Type B pancreatic cell (in vitro differentiated cells): Measurements from ENCODE around the gene ZSWIM8. TPM values are rescaled to one million over a fixed set of nuclear protein-coding genes. Genes with fewer than 3 reads are reported as not detected.

Experiments
- DNase-seq: peaks from one replicate; pipeline ENCODE4 v3.0.0; 2021; ENCODE audit warnings: mixed read lengths; ENCODE audit not compliant: unreplicated experiment; ENCODE audit errors: extremely low spot score
- H3K27ac Mint-ChIP-seq: 2 replicates; pipeline ENCODE4 v1.8.0; 2021; ENCODE audit warnings: mild to moderate bottlenecking, mixed read lengths
- H3K27me3 Mint-ChIP-seq: 2 replicates; pipeline ENCODE4 v1.8.0; 2021; ENCODE audit warnings: mixed read lengths
- H3K36me3 Mint-ChIP-seq: 2 replicates; pipeline ENCODE4 v1.8.0; 2021; ENCODE audit warnings: mixed read lengths
- H3K4me1 Mint-ChIP-seq: one replicate; pipeline ENCODE4 v1.8.0; 2021; ENCODE audit warnings: mixed read lengths; ENCODE audit not compliant: unreplicated experiment
- H3K4me3 Mint-ChIP-seq: 2 replicates; pipeline ENCODE4 v1.8.0; 2021; ENCODE audit warnings: mild to moderate bottlenecking, mixed read lengths
- H3K9me3 Mint-ChIP-seq: 2 replicates; pipeline ENCODE4 v1.8.0; 2021; ENCODE audit warnings: mixed read lengths
- total RNA-seq: library from RNA; stranded (reverse); gene quantifications from 2 replicates; pipeline ENCODE4 v1.2.1, GENCODE V29; 2021; ENCODE audit warnings: low replicate concordance
- TF ChIP-seq, protein P1 (sequence below): fragments of 200-600 bp; sonication (generic); conservative IDR thresholded peaks from 2 replicates; pipeline ENCODE4 v1.5.0; 2021; ENCODE audit warnings: antibody characterized with exemption, mild to moderate bottlenecking

Gene ZSWIM8
- total RNA-seq, 1 donor from 2014 or later: 139 TPM

DNA sequence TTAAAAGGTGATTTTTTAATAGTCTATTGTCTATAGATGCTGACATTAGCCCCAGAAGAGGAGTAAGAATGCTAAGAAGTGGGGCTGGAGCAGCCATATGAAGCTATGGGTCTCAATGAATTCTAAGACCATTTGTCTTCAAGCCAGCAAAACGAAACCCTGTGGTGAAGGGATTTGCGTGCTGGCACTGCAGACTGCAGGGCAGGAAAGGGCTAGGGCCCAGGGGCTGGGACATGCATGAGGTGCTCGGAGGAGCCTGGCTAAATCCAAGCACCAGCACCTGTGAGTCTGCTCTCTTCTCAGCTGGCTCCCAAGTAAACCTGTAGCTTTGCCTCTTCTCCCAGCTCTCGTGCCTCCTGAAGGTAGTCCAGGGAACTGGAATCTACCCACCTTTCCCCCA, 27.3 kb downstream of the ZSWIM8 start:
- DNase-seq: no peak
- H3K27me3 Mint-ChIP-seq: no peaks in the 10 kb centered on the region
- no peaks in the 10 kb centered on the region for H3K9me3 Mint-ChIP-seq
- peak overlapping the region; percentile 79 for H3K4me3 Mint-ChIP-seq
- H3K36me3 Mint-ChIP-seq: peaks cover 10% of the 10 kb centered on the region
- TF ChIP-seq, protein P1, sequence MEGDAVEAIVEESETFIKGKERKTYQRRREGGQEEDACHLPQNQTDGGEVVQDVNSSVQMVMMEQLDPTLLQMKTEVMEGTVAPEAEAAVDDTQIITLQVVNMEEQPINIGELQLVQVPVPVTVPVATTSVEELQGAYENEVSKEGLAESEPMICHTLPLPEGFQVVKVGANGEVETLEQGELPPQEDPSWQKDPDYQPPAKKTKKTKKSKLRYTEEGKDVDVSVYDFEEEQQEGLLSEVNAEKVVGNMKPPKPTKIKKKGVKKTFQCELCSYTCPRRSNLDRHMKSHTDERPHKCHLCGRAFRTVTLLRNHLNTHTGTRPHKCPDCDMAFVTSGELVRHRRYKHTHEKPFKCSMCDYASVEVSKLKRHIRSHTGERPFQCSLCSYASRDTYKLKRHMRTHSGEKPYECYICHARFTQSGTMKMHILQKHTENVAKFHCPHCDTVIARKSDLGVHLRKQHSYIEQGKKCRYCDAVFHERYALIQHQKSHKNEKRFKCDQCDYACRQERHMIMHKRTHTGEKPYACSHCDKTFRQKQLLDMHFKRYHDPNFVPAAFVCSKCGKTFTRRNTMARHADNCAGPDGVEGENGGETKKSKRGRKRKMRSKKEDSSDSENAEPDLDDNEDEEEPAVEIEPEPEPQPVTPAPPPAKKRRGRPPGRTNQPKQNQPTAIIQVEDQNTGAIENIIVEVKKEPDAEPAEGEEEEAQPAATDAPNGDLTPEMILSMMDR: no peak
- H3K4me1 Mint-ChIP-seq: peaks cover 18% of the 10 kb centered on the region
- peak overlapping the region; percentile 21 for H3K27ac Mint-ChIP-seq

DNA sequence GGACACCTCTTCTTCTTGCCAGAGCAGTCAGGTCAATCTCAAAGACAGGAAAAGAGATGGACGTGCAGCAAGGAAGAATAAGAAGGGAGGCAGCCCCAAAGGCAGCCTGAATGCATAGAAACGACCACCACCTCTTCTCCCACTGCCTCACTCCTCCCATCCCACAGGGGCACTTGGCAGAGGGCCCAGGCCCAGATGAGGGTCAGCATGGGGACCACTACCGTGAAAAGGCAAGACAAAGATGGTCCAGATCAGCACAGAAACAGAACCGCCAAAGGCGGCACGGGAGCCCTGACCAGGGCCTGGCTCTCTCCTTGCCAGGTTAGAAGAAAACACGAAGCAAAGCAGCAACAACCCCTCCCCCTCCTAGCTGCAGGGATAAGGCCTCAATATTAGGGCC, 27.9 kb downstream of the ZSWIM8 start:
- H3K27me3 Mint-ChIP-seq: no peaks in the 10 kb centered on the region
- H3K4me3 Mint-ChIP-seq: peak overlapping the region; percentile 79
- H3K9me3 Mint-ChIP-seq: no peaks in the 10 kb centered on the region
- peaks cover 10% of the 10 kb centered on the region for H3K36me3 Mint-ChIP-seq
- H3K27ac Mint-ChIP-seq: peak overlapping the region; percentile 21
- peaks cover 19% of the 10 kb centered on the region for H3K4me1 Mint-ChIP-seq
- DNase-seq: no peak
- TF ChIP-seq, protein P1: no peak

DNA sequence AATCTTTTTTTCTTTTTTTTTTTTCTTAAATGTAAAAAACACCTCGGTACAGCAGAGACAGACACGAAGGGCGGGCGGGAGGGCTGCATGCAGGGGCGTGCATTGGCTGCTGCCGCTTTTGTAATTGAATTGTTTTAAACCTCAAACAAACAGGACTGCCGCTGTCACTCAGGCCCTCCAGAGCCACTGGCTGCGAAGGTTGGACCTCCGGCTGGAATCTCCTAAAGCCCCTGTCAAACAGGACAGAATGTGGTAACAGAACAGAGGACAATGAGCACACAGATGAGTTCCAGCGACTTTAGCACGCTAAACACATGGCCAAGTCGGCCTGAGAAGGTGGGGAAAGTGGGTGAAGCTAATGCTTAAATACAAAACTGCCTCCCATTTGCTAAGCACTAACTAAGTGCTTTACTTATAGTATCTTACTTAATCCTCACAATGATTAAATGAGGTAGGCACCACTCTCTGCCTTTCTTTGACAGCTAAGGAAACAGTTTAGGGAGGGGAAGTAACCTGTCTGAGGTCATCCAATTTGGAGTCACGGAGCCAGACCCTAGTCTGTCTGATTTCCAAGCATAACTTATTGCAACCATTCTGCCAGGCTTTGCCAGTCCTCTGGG, 29.0 kb downstream of the ZSWIM8 start:
- H3K4me3 Mint-ChIP-seq: no peak overlapping the region
- H3K36me3 Mint-ChIP-seq: peaks cover 5% of the 10 kb centered on the region
- H3K27me3 Mint-ChIP-seq: no peaks in the 10 kb centered on the region
- peaks cover 26% of the 10 kb centered on the region for H3K4me1 Mint-ChIP-seq
- H3K9me3 Mint-ChIP-seq: no peaks in the 10 kb centered on the region
- TF ChIP-seq, protein P1: no peak
- DNase-seq: no peak
- no peak overlapping the region for H3K27ac Mint-ChIP-seq

DNA sequence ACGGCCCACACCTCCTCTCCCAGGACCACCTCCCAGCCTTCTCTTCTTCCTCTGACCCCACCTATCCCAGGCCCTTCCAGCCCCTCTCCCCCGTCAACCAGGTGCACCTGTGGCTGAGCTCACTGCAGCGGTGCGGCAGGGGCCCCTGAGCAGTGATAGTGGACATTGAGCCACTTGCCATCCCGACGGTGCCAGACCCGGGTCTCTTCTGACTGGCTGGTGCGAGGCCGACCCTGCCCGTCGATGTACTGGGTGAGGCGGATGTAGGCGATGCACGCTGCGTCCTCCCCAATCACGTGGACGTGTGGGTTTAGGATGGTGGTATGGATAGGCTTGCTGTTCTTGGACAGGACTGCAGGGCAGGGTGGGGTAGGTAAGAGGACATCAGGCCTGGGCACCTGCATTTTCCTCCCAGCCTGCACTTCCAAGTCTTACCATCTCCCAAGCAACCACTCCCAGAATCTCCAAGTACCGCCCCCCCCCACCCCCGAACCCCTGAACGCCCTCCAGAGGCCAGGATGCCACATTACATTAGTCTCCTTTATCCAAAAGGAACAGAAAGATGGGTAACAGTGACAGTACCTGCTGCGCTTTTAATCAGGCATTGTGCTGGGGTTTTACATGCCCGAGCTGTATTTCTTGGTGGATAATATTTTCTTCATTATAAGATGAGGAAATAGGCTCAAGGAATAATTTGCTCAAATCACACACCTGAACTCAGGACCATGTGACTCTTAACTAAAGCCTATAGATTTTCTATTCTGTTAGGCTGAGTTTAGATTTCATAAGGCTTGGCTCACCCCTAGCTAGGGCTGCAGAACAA, 29.7 kb downstream of the ZSWIM8 start:
- H3K4me3 Mint-ChIP-seq: no peak overlapping the region
- peaks cover 5% of the 10 kb centered on the region for H3K36me3 Mint-ChIP-seq
- peaks cover 28% of the 10 kb centered on the region for H3K4me1 Mint-ChIP-seq
- no peak for DNase-seq
- TF ChIP-seq, protein P1: peak; percentile 57
- H3K9me3 Mint-ChIP-seq: no peaks in the 10 kb centered on the region
- no peak overlapping the region for H3K27ac Mint-ChIP-seq
- no peaks in the 10 kb centered on the region for H3K27me3 Mint-ChIP-seq

DNA sequence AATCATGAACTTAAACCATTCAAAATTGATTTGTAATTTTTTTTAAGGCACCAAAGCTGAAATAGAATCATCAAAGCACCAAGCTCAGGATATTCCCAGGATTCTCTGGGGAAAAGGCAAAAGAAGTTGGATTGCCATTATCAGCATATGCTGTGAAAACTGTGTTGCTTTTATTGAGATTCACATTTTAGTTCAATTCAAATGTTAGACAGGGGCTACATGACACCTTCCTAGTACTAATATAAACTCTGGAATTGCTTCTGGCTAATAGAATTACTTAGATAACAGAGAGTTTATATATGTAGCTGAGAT, 30.3 kb downstream of the ZSWIM8 start:
- Mint-ChIP-seq H3K9me3 (no peaks in the 10 kb centered on the region), H3K4me1 (peaks cover 25% of the 10 kb centered on the region), H3K27ac (no peak overlapping the region), H3K4me3 (no peak overlapping the region), H3K27me3 (no peaks in the 10 kb centered on the region), H3K36me3 (peaks cover 5% of the 10 kb centered on the region)
- no peak for DNase-seq
- TF ChIP-seq, protein P1: no peak
